Stomach smooth muscle (tissue), 2 donors: ENCODE data around the gene HDAC7.

Experiments
- H3K27ac ChIP-seq: one replicate; pipeline ENCODE4 v1.7.0; 2013; ENCODE audit warnings: mild to moderate bottlenecking, low read length, inconsistent platforms
- H3K27me3 ChIP-seq, 2 donors: one replicate each; pipeline ENCODE4 v1.7.0; 2013; ENCODE audit warnings: low read length in 2 of 2; ENCODE audit not compliant: insufficient read depth in 2 of 2, control insufficient read depth in 1 of 2
- H3K36me3 ChIP-seq, 2 donors: one replicate each; pipeline ENCODE4 v1.7.0; 2013; ENCODE audit warnings: low read length in 2 of 2; ENCODE audit not compliant: control insufficient read depth in 2 of 2, insufficient read depth in 2 of 2
- H3K4me1 ChIP-seq: one replicate; pipeline ENCODE4 v1.7.0; 2013; ENCODE audit warnings: low read length; ENCODE audit not compliant: control insufficient read depth, insufficient read depth
- H3K4me3 ChIP-seq, 2 donors: one replicate each; pipeline ENCODE4 v1.7.0; 2013; ENCODE audit warnings: low read length in 2 of 2
- H3K9ac ChIP-seq, 2 donors: one replicate each; pipeline ENCODE4 v1.7.0; 2013; ENCODE audit warnings: low read length in 2 of 2, mild to moderate bottlenecking in 1 of 2
- H3K9me3 ChIP-seq, 2 donors: one replicate each; pipeline ENCODE4 v1.7.0; 2013; ENCODE audit warnings: low read length in 2 of 2; ENCODE audit not compliant: control insufficient read depth in 2 of 2
- donor health status: healthy.
- donor health status: Pancreatic carcinoma.

Gene HDAC7

GRCh38 chr12:47860279-47860841, 40.7 kb upstream of the HDAC7 start:
- no peaks in the 10 kb centered on the region for H3K36me3 ChIP-seq
- no peaks in the 10 kb centered on the region for H3K4me1 ChIP-seq
- no peak overlapping the region for H3K9ac ChIP-seq
- no peak overlapping the region for H3K4me3 ChIP-seq
- H3K27ac ChIP-seq = no peak overlapping the region
- no peaks in the 10 kb centered on the region for H3K9me3 ChIP-seq
- peaks cover 0 to 2% of the 10 kb centered on the region in 2 donors for H3K27me3 ChIP-seq

- H3K27ac ChIP-seq = no peak overlapping the region
- no peak overlapping the region for H3K9ac ChIP-seq
- no peaks in the 10 kb centered on the region for H3K4me1 ChIP-seq
- H3K4me3 ChIP-seq = no peak overlapping the region
- H3K36me3 ChIP-seq = no peaks in the 10 kb centered on the region
- H3K9me3 ChIP-seq = no peaks in the 10 kb centered on the region
- peaks cover 0 to 2% of the 10 kb centered on the region in 2 donors for H3K27me3 ChIP-seq
These were observed 39.0 kb upstream of the HDAC7 start for GRCh38 chr12:47858511-47859266.

- no peak overlapping the region for H3K4me3 ChIP-seq
- H3K4me1 ChIP-seq = no peaks in the 10 kb centered on the region
- peaks cover 0 to 2% of the 10 kb centered on the region in 2 donors for H3K27me3 ChIP-seq
- no peaks in the 10 kb centered on the region for H3K36me3 ChIP-seq
- no peaks in the 10 kb centered on the region for H3K9me3 ChIP-seq
- no peak overlapping the region for H3K27ac ChIP-seq
- H3K9ac ChIP-seq = no peak overlapping the region
These were observed 37.2 kb upstream of the HDAC7 start for GRCh38 chr12:47856721-47857575.

GRCh38 chr12:47856094-47856493, 36.4 kb upstream of the HDAC7 start:
- Histone ChIP-seq H3K9ac (no peak overlapping the region), H3K4me3 (no peak overlapping the region), H3K36me3 (no peaks in the 10 kb centered on the region), H3K4me1 (no peaks in the 10 kb centered on the region), H3K27ac (no peak overlapping the region), H3K9me3 (no peaks in the 10 kb centered on the region), H3K27me3 (peaks cover 0 to 2% of the 10 kb centered on the region in 2 donors)

GRCh38 chr12:47855502-47855901, 35.8 kb upstream of the HDAC7 start:
- no peak overlapping the region for H3K9ac ChIP-seq
- peaks cover 0 to 2% of the 10 kb centered on the region in 2 donors for H3K27me3 ChIP-seq
- no peak overlapping the region for H3K27ac ChIP-seq
- no peaks in the 10 kb centered on the region for H3K36me3 ChIP-seq
- no peaks in the 10 kb centered on the region for H3K9me3 ChIP-seq
- no peak overlapping the region for H3K4me3 ChIP-seq
- no peaks in the 10 kb centered on the region for H3K4me1 ChIP-seq

- no peak overlapping the region for H3K4me3 ChIP-seq
- no peaks in the 10 kb centered on the region for H3K4me1 ChIP-seq
- H3K27ac ChIP-seq = no peak overlapping the region
- no peaks in the 10 kb centered on the region for H3K9me3 ChIP-seq
- H3K27me3 ChIP-seq = peaks cover 0 to 2% of the 10 kb centered on the region in 2 donors
- H3K9ac ChIP-seq = no peak overlapping the region
- no peaks in the 10 kb centered on the region for H3K36me3 ChIP-seq
These were observed 34.8 kb upstream of the HDAC7 start for GRCh38 chr12:47854531-47854930.

GRCh38 chr12:47852096-47852571, 32.4 kb upstream of the HDAC7 start:
- Histone ChIP-seq H3K36me3 (no peaks in the 10 kb centered on the region), H3K27ac (no peak overlapping the region), H3K9ac (no peak overlapping the region), H3K4me1 (no peaks in the 10 kb centered on the region), H3K27me3 (no peaks in the 10 kb centered on the region), H3K4me3 (no peak overlapping the region), H3K9me3 (no peaks in the 10 kb centered on the region)

- H3K9me3 ChIP-seq = no peaks in the 10 kb centered on the region
- H3K4me3 ChIP-seq = no peak overlapping the region
- no peaks in the 10 kb centered on the region for H3K27me3 ChIP-seq
- no peak overlapping the region for H3K9ac ChIP-seq
- no peaks in the 10 kb centered on the region for H3K4me1 ChIP-seq
- H3K36me3 ChIP-seq = no peaks in the 10 kb centered on the region
- no peak overlapping the region for H3K27ac ChIP-seq
These were observed 31.7 kb upstream of the HDAC7 start for GRCh38 chr12:47851303-47851952.

- H3K4me1 ChIP-seq = no peaks in the 10 kb centered on the region
- H3K27ac ChIP-seq = no peak overlapping the region
- H3K9me3 ChIP-seq = no peaks in the 10 kb centered on the region
- H3K4me3 ChIP-seq = no peak overlapping the region
- H3K27me3 ChIP-seq = peaks cover 0 to 2% of the 10 kb centered on the region in 2 donors
- no peak overlapping the region for H3K9ac ChIP-seq
- H3K36me3 ChIP-seq = no peaks in the 10 kb centered on the region
These were observed 30.7 kb upstream of the HDAC7 start for GRCh38 chr12:47850153-47851084.
